Parathyroid adenoma (tissue), 2 donors: ENCODE data around the gene SFMBT2.

ENCODE experiments used
- H2AFZ ChIP-seq: fragments of 300-600 bp; sonication (generic); one replicate; pipeline ENCODE4 v1.7.0; 2017; ENCODE audit warnings: antibody characterized with exemption, mild to moderate bottlenecking
- H3K27ac ChIP-seq: fragments of 300-600 bp; sonication (generic); one replicate; pipeline ENCODE4 v1.7.0; 2017
- H3K27me3 ChIP-seq: fragments of 300-600 bp; sonication (generic); one replicate; pipeline ENCODE4 v1.7.0; 2017; ENCODE audit warnings: low read length; ENCODE audit not compliant: control insufficient read depth, insufficient read depth
- H3K36me3 ChIP-seq: fragments of 300-600 bp; sonication (generic); one replicate; pipeline ENCODE4 v1.7.0; 2017; ENCODE audit warnings: low read length; ENCODE audit not compliant: control insufficient read depth, insufficient read depth
- H3K4me1 ChIP-seq: fragments of 300-600 bp; sonication (generic); one replicate; pipeline ENCODE4 v1.7.0; 2017; ENCODE audit warnings: control low read depth
- H3K4me2 ChIP-seq: fragments of 300-600 bp; sonication (generic); one replicate; pipeline ENCODE4 v1.7.0; 2017; ENCODE audit warnings: low read length
- H3K4me3 ChIP-seq: fragments of 300-600 bp; sonication (generic); one replicate; pipeline ENCODE4 v1.7.0; 2017; ENCODE audit warnings: low read depth, low read length
- H3K79me2 ChIP-seq: fragments of 300-600 bp; sonication (generic); one replicate; pipeline ENCODE4 v1.7.0; 2017; ENCODE audit warnings: control low read depth
- H3K9ac ChIP-seq: fragments of 300-600 bp; sonication (generic); one replicate; pipeline ENCODE4 v1.7.0; 2017; ENCODE audit warnings: mild to moderate bottlenecking
- H3K9me3 ChIP-seq: fragments of 300-600 bp; sonication (generic); one replicate; pipeline ENCODE4 v1.7.0; 2017; ENCODE audit warnings: low read length; ENCODE audit not compliant: control insufficient read depth
- CTCF ChIP-seq: fragments of 300-600 bp; sonication (generic); IDR thresholded peaks from one replicate; pipeline ENCODE4 v1.7.0; 2017; ENCODE audit warnings: antibody characterized with exemption, mild to moderate bottlenecking
- donor health status: primary hyperparathyroidism.

Gene SFMBT2

GRCh38 chr10:7267142-7267541 lies 143.7 kb downstream of the SFMBT2 start:
- peaks cover 10% of the 10 kb centered on the region for H3K4me1 ChIP-seq
- no peak for TF ChIP-seq CTCF
- H3K4me3 ChIP-seq: no peak overlapping the region
- H3K4me2 ChIP-seq: no peak overlapping the region
- no peaks in the 10 kb centered on the region for H3K27me3 ChIP-seq
- H3K79me2 ChIP-seq: no peaks in the 10 kb centered on the region
- no peaks in the 10 kb centered on the region for H3K9me3 ChIP-seq
- no peak overlapping the region for H3K27ac ChIP-seq
- no peaks in the 10 kb centered on the region for H3K36me3 ChIP-seq
- no peak overlapping the region for H3K9ac ChIP-seq
- no peak overlapping the region for H2AFZ ChIP-seq

GRCh38 chr10:7265396-7266123 lies 145.3 kb downstream of the SFMBT2 start:
- Histone ChIP-seq H2AFZ (no peak overlapping the region), H3K27ac (no peak overlapping the region), H3K4me3 (no peak overlapping the region), H3K4me1 (peaks cover 9% of the 10 kb centered on the region), H3K79me2 (no peaks in the 10 kb centered on the region), H3K36me3 (no peaks in the 10 kb centered on the region), H3K4me2 (no peak overlapping the region), H3K9me3 (no peaks in the 10 kb centered on the region), H3K27me3 (no peaks in the 10 kb centered on the region), H3K9ac (no peak overlapping the region)
- no peak for TF ChIP-seq CTCF

GRCh38 chr10:7264313-7264756 lies 146.5 kb downstream of the SFMBT2 start:
- no peak for TF ChIP-seq CTCF
- Histone ChIP-seq H2AFZ (no peak overlapping the region), H3K4me2 (no peak overlapping the region), H3K27me3 (no peaks in the 10 kb centered on the region), H3K4me3 (no peak overlapping the region), H3K9me3 (no peaks in the 10 kb centered on the region), H3K27ac (no peak overlapping the region), H3K9ac (no peak overlapping the region), H3K79me2 (no peaks in the 10 kb centered on the region), H3K4me1 (no peaks in the 10 kb centered on the region), H3K36me3 (no peaks in the 10 kb centered on the region)

- Histone ChIP-seq H3K79me2 (no peaks in the 10 kb centered on the region), H3K27me3 (no peaks in the 10 kb centered on the region), H3K4me2 (no peak overlapping the region), H3K9ac (no peak overlapping the region), H3K36me3 (no peaks in the 10 kb centered on the region), H2AFZ (no peak overlapping the region), H3K27ac (no peak overlapping the region), H3K4me3 (no peak overlapping the region), H3K4me1 (no peaks in the 10 kb centered on the region), H3K9me3 (no peaks in the 10 kb centered on the region)
- no peak for TF ChIP-seq CTCF
These were observed 147.2 kb downstream of the SFMBT2 start for GRCh38 chr10:7263616-7264015.

GRCh38 chr10:7261351-7261750 lies 149.5 kb downstream of the SFMBT2 start:
- no peak overlapping the region for H2AFZ ChIP-seq
- no peak for TF ChIP-seq CTCF
- no peaks in the 10 kb centered on the region for H3K4me1 ChIP-seq
- no peak overlapping the region for H3K27ac ChIP-seq
- H3K9ac ChIP-seq: no peak overlapping the region
- no peaks in the 10 kb centered on the region for H3K27me3 ChIP-seq
- no peak overlapping the region for H3K4me3 ChIP-seq
- H3K79me2 ChIP-seq: no peaks in the 10 kb centered on the region
- H3K36me3 ChIP-seq: no peaks in the 10 kb centered on the region
- H3K9me3 ChIP-seq: no peaks in the 10 kb centered on the region
- no peak overlapping the region for H3K4me2 ChIP-seq
